Adipocyte (in vitro differentiated cells): ENCODE data around the gene LCN6.
"Not testable (repeated sequence)": the region's sequence is repeated elsewhere in the genome, so short reads cannot be mapped to it uniquely, and the experiment has no call there.

Experiments used
- DNase-seq: peaks from one replicate; pipeline ENCODE4 v3.0.0-alpha.2; 2015; ENCODE audit warnings: low read depth
- H3K27me3 ChIP-seq: replicated peaks from 2 replicates; pipeline ENCODE4 v1.7.0; 2013; ENCODE audit warnings: mild to moderate bottlenecking, low read length, moderate library complexity; ENCODE audit not compliant: control insufficient read depth, insufficient read depth
- H3K36me3 ChIP-seq: 2 replicates; pipeline ENCODE4 v1.7.0; 2013; ENCODE audit warnings: low read length, mild to moderate bottlenecking, moderate library complexity; ENCODE audit not compliant: control insufficient read depth, insufficient read depth, severe bottlenecking
- H3K4me1 ChIP-seq: 2 replicates; pipeline ENCODE4 v1.7.0; 2013; ENCODE audit warnings: mild to moderate bottlenecking, low read length, moderate library complexity; ENCODE audit not compliant: control insufficient read depth, insufficient read depth
- H3K4me3 ChIP-seq: 2 replicates; pipeline ENCODE4 v1.7.0; 2013; ENCODE audit warnings: mild to moderate bottlenecking, low read length, moderate library complexity
- H3K9ac ChIP-seq: 2 replicates; pipeline ENCODE4 v1.7.0; 2013; ENCODE audit warnings: mild to moderate bottlenecking, low read length, moderate library complexity
- H3K9me3 ChIP-seq: 2 replicates; pipeline ENCODE4 v1.7.0; 2013; ENCODE audit warnings: mild to moderate bottlenecking, low read length, moderate library complexity; ENCODE audit not compliant: control insufficient read depth

LCN6 gene

GRCh38 chr9:136756134-136756438, 7.8 kb upstream of the LCN6 start:
- H3K9ac ChIP-seq, result no peak overlapping the region
- H3K4me3 ChIP-seq, result no peak overlapping the region
- H3K9me3 ChIP-seq, result peaks cover 32% of the 10 kb centered on the region

GRCh38 chr9:136755302-136756133, 7.2 kb upstream of the LCN6 start:
- not testable (repeated sequence) for H3K4me3 ChIP-seq, H3K9ac ChIP-seq, DNase-seq, H3K36me3 ChIP-seq, H3K4me1 ChIP-seq
- Histone ChIP-seq H3K9me3 (peaks cover 33% of the 10 kb centered on the region), H3K27me3 (peaks cover 27% of the 10 kb centered on the region)

More at GRCh38 chr9:136756134-136756438, 7.8 kb upstream of the LCN6 start:
- no peaks in the 10 kb centered on the region for H3K4me1 ChIP-seq
- H3K36me3 ChIP-seq, result no peaks in the 10 kb centered on the region
- peaks cover 27% of the 10 kb centered on the region for H3K27me3 ChIP-seq
- DNase-seq, result no peak

- Histone ChIP-seq H3K4me3 (no peak overlapping the region), H3K27me3 (peaks cover 23% of the 10 kb centered on the region), H3K36me3 (no peaks in the 10 kb centered on the region), H3K9ac (no peak overlapping the region), H3K4me1 (no peaks in the 10 kb centered on the region), H3K9me3 (peaks cover 33% of the 10 kb centered on the region)
- no peak for DNase-seq
Measured at GRCh38 chr9:136754626-136755301, 6.4 kb upstream of the LCN6 start.

GRCh38 chr9:136754059-136754572, 5.8 kb upstream of the LCN6 start:
- Histone ChIP-seq H3K9me3 (peaks cover 33% of the 10 kb centered on the region), H3K9ac (no peak overlapping the region), H3K36me3 (no peaks in the 10 kb centered on the region), H3K4me1 (no peaks in the 10 kb centered on the region), H3K27me3 (peaks cover 22% of the 10 kb centered on the region), H3K4me3 (no peak overlapping the region)
- DNase-seq, result no peak

GRCh38 chr9:136753371-136754058, 5.2 kb upstream of the LCN6 start:
- H3K9me3 ChIP-seq, result peaks cover 33% of the 10 kb centered on the region
- no peak overlapping the region for H3K9ac ChIP-seq

GRCh38 chr9:136751814-136752213, 3.5 kb upstream of the LCN6 start:
- peaks cover 17% of the 10 kb centered on the region for H3K27me3 ChIP-seq

More at GRCh38 chr9:136753371-136754058, 5.2 kb upstream of the LCN6 start:
- Histone ChIP-seq H3K4me1 (no peaks in the 10 kb centered on the region), H3K27me3 (peaks cover 22% of the 10 kb centered on the region), H3K4me3 (no peak overlapping the region), H3K36me3 (no peaks in the 10 kb centered on the region)
- DNase-seq, result no peak

GRCh38 chr9:136751244-136751643, 2.9 kb upstream of the LCN6 start:
- Histone ChIP-seq H3K4me1 (no peaks in the 10 kb centered on the region), H3K9me3 (peaks cover 31% of the 10 kb centered on the region), H3K27me3 (peaks cover 17% of the 10 kb centered on the region), H3K36me3 (no peaks in the 10 kb centered on the region), H3K4me3 (no peak overlapping the region), H3K9ac (no peak overlapping the region)
- DNase-seq, result no peak

More at GRCh38 chr9:136751814-136752213, 3.5 kb upstream of the LCN6 start:
- no peaks in the 10 kb centered on the region for H3K4me1 ChIP-seq
- no peak overlapping the region for H3K4me3 ChIP-seq
- H3K9me3 ChIP-seq, result peaks cover 33% of the 10 kb centered on the region
- no peaks in the 10 kb centered on the region for H3K36me3 ChIP-seq
- no peak overlapping the region for H3K9ac ChIP-seq
- DNase-seq, result no peak

GRCh38 chr9:136750526-136750925, 2.2 kb upstream of the LCN6 start:
- Histone ChIP-seq H3K9me3 (peaks cover 24% of the 10 kb centered on the region), H3K9ac (no peak overlapping the region), H3K4me1 (no peaks in the 10 kb centered on the region), H3K4me3 (no peak overlapping the region), H3K27me3 (peaks cover 18% of the 10 kb centered on the region), H3K36me3 (no peaks in the 10 kb centered on the region)
- DNase-seq, result no peak

GRCh38 chr9:136748666-136749611, 614 bp upstream of the LCN6 start:
- Histone ChIP-seq H3K9ac (no peak overlapping the region), H3K9me3 (peaks cover 21% of the 10 kb centered on the region), H3K4me3 (no peak overlapping the region), H3K36me3 (no peaks in the 10 kb centered on the region), H3K4me1 (no peaks in the 10 kb centered on the region), H3K27me3 (peaks cover 15% of the 10 kb centered on the region)
- no peak for DNase-seq

- no peaks in the 10 kb centered on the region for H3K4me1 ChIP-seq
- H3K9me3 ChIP-seq, result peaks cover 15% of the 10 kb centered on the region
- no peak overlapping the region for H3K4me3 ChIP-seq
- H3K9ac ChIP-seq, result no peak overlapping the region
- H3K27me3 ChIP-seq, result peaks cover 15% of the 10 kb centered on the region
- no peaks in the 10 kb centered on the region for H3K36me3 ChIP-seq
- DNase-seq, result no peak
Measured at GRCh38 chr9:136747161-136748060, 914 bp downstream of the LCN6 start.
